HUES64 (cell line): ENCODE results near the gene TACC3. TPM values are rescaled to one million over a fixed set of nuclear protein-coding genes. Genes with fewer than 3 reads are reported as not detected.
A peak's percentile ranks its signal among the peaks of the same experiment; 100 is the strongest.

Source experiments
- H3K27ac ChIP-seq: 2 replicates; pipeline ENCODE4 v1.7.0; 2013; ENCODE audit warnings: low read depth, low read length, inconsistent platforms
- H3K27me3 ChIP-seq: 2 replicates; pipeline ENCODE4 v1.6.1; 2013; ENCODE audit warnings: mild to moderate bottlenecking, low read length; ENCODE audit not compliant: insufficient read depth
- H3K36me3 ChIP-seq: 2 replicates; pipeline ENCODE4 v1.6.1; 2013; ENCODE audit warnings: mild to moderate bottlenecking, low read length; ENCODE audit not compliant: insufficient read depth
- H3K4me1 ChIP-seq: 2 replicates; pipeline ENCODE4 v1.6.1; 2013; ENCODE audit warnings: mild to moderate bottlenecking, low read length, moderate library complexity; ENCODE audit not compliant: insufficient read depth
- H3K4me3 ChIP-seq: 2 replicates; pipeline ENCODE4 v1.5.1; 2013; ENCODE audit warnings: mild to moderate bottlenecking, low read length, moderate library complexity
- H3K9ac ChIP-seq: 2 replicates; pipeline ENCODE4 v1.6.1; 2013; ENCODE audit warnings: mild to moderate bottlenecking, low read depth, low read length
- H3K9me3 ChIP-seq: 2 replicates; pipeline ENCODE4 v1.6.1; 2013; ENCODE audit warnings: low read depth, low read length; ENCODE audit not compliant: insufficient read depth
- WGBS: fragments of 150-250, 120-280 bp; methylation state at CpG from one replicate; pipeline ENCODE4 v1.1.7; 2013; ENCODE audit warnings: missing lambda C conversion rate; 5-methylcytosine and 5-hydroxymethylcytosine counted together
- polyA plus RNA-seq, 2 experiments: library from polyadenylated mRNA; stranded (reverse); fragments of 50-300 nt; gene quantifications; one replicate each; pipeline ENCODE4 v1.2.3, GENCODE V29; 2013

TACC3 gene
- polyA plus RNA-seq (2013, experiment 1 of 2) = 127 TPM
- 124 TPM for polyA plus RNA-seq (2013, experiment 2 of 2)

- H3K36me3 ChIP-seq = peaks cover 49% of the 10 kb centered on the region
These were observed at the start of gene TACC3, which contains the start of gene TMEM129 for GRCh38 chr4:1721003-1721665. TACC3 (plus strand) TSS chr4:1721521; CDS start chr4:1723422, 1,901 bp downstream. TMEM129 (minus strand) TSS chr4:1721323; CDS start chr4:1720837, 486 bp downstream.

DNA sequence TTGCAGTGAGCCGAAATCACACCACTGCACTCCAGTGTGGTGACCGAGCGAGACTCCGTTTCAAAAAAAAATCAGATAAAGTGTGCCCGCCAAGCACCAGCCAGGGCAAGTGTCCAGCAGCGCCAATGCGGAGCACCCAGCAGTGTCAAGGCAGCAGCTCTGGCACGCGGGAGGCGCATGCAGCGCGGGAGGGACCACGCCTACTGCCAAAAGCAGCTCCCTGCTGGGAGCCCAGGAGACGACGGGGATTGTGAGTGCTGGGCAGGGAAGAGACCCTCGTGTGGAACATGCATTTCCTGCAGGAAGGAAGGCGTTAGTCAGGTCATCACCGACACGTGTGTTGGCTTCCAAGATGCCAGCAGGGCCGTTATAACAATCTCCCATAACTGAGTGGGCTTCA, 47.6 kb upstream of the TACC3 start:
- H3K4me3 ChIP-seq = no peak overlapping the region
- 88% methylated on average over 20 of the region's 20 CpGs for WGBS
- H3K36me3 ChIP-seq = no peaks in the 10 kb centered on the region
- H3K27ac ChIP-seq = no peak overlapping the region
- H3K4me1 ChIP-seq = no peaks in the 10 kb centered on the region
- H3K9ac ChIP-seq = no peak overlapping the region
- H3K9me3 ChIP-seq = no peaks in the 10 kb centered on the region
- H3K27me3 ChIP-seq = no peaks in the 10 kb centered on the region

More at GRCh38 chr4:1721003-1721665, at the start of gene TACC3, which contains the start of gene TMEM129:
- H3K27me3 ChIP-seq = no peaks in the 10 kb centered on the region
- H3K27ac ChIP-seq = peak within 1 kb of the TSS; percentile 77
- peak within 1 kb of the TSS; percentile 87 for H3K4me3 ChIP-seq
- H3K9ac ChIP-seq = peak within 1 kb of the TSS; percentile 93
- no peaks in the 10 kb centered on the region for H3K9me3 ChIP-seq
- WGBS = under 1% methylated on average over 74 of the region's 83 CpGs
- H3K4me1 ChIP-seq = no peaks in the 10 kb centered on the region

DNA sequence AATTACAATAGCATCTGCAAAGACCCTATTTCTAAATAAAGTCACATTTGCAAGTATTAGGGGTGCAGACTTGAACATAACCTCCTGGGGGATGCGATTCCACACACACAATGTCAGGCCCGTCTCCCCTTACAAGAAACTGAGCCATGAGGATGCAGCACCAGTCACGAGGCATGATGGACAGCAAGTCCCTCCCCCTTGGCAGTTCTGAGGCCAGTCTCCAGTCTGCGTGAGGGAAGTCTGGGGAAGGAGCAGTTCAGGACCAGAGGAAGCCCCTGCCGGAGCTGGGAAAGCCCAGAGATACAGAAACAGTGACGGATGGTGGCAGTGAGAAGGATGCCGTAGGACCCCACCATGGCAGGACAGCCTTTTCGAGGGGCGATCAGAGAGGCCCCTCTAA, 46.6 kb upstream of the TACC3 start:
- Histone ChIP-seq H3K36me3 (no peaks in the 10 kb centered on the region), H3K27ac (no peak overlapping the region), H3K27me3 (no peaks in the 10 kb centered on the region), H3K9ac (no peak overlapping the region), H3K4me1 (no peaks in the 10 kb centered on the region), H3K9me3 (no peaks in the 10 kb centered on the region), H3K4me3 (no peak overlapping the region)
- 75% methylated on average over 9 of the region's 9 CpGs for WGBS

DNA sequence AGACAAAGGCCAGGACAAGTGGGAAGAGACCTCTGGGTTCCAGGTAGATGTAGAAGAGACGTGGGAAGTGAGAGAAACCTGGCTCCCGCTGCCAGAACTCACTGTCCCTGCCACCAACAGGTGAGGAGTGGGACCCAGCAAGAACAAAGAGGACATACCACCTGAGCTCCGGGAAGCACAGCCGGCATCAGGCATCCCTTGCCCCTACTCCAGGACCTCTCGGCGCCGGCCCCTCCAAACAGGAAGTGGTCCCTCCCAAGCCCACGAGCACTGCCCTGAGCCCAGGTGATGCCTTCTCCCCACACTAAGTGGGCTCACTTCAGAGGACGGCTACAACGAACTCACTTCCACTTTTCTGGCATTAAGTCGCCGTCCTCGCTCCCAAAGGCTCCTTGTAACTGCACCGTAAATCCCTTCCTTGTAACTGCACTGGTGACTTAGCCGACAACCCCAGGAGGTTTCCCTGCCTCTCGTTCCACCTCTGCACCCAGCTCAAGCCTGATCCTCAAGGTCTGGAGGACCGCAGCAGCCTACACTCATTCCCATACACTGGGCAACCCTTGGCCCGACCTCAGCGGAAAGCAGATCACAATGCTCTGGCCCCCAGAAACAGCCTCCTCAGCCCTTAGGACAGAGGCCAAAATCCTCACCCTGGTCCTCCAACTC, 46.1 kb upstream of the TACC3 start:
- H3K27me3 ChIP-seq = no peaks in the 10 kb centered on the region
- H3K4me1 ChIP-seq = no peaks in the 10 kb centered on the region
- no peaks in the 10 kb centered on the region for H3K36me3 ChIP-seq
- H3K9me3 ChIP-seq = no peaks in the 10 kb centered on the region
- 92% methylated on average over 19 of the region's 19 CpGs for WGBS
- H3K27ac ChIP-seq = no peak overlapping the region
- H3K4me3 ChIP-seq = no peak overlapping the region
- H3K9ac ChIP-seq = no peak overlapping the region

DNA sequence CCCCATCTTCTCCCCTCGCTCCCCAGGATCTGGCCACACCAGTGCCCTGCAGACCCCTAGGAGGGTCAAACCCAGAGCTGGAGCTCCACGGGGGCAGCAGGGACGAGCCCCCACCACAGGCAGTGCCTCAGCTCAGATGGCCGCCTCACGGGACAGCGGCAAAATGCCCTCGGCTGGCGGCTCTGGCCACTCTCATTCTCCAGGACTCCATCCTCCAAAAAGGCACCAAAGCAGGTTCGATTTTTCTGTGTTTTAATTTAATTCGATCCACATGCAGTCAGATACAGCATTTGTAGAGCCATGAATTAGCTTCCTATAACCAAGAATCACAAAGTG, 45.6 kb upstream of the TACC3 start:
- Histone ChIP-seq H3K27me3 (no peaks in the 10 kb centered on the region), H3K27ac (no peak overlapping the region), H3K9me3 (no peaks in the 10 kb centered on the region), H3K4me1 (no peaks in the 10 kb centered on the region), H3K36me3 (no peaks in the 10 kb centered on the region), H3K4me3 (no peak overlapping the region), H3K9ac (no peak overlapping the region)
- 83% methylated on average over 10 of the region's 10 CpGs for WGBS

DNA sequence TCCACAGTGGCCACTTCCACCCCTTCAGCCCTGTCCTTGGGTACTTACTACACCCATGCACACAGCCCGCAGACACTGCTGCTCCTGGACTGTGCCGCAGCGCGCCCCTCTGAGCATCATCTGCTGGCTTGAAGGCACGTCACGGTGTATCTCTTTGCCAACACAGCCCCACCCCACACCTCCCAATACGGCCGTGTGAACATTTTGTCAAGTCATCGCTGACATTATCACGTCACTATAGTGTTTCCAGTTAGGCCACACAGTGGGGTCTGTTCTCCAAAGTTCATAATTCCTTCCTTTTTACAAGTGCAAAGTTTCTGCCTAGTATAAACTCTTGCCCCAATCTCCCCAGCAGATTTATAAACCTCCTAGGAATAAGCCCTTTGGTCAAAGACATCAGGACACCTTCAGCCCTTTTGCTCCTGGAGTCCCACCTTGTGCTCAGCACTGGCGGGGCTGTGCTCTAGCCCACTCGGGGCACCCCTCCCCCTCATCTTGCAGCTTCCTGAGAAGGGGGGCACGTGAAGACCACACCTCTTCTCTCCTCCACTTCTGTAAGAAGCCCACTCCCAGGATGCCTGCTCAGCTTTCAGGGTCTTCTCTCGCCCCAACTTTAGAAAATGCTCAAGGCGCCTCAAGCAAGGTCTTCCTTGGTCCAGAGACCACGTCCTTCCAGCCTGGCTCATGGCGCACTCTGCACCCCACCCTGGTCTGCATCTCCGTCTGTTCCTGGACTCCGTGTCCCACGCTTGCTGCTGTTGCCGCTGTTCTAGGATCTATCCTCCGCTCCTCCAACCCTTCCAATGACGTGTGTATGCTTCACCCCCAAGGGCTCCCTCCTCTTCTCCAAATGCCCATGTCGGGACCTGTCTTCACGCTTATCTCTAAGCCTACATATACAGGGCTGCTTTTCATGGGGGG, 44.5 kb upstream of the TACC3 start:
- Histone ChIP-seq H3K9me3 (no peaks in the 10 kb centered on the region), H3K27me3 (no peaks in the 10 kb centered on the region), H3K4me3 (no peak overlapping the region), H3K36me3 (no peaks in the 10 kb centered on the region), H3K9ac (no peak overlapping the region), H3K4me1 (no peaks in the 10 kb centered on the region), H3K27ac (no peak overlapping the region)
- 85% methylated on average over 24 of the region's 25 CpGs for WGBS

DNA sequence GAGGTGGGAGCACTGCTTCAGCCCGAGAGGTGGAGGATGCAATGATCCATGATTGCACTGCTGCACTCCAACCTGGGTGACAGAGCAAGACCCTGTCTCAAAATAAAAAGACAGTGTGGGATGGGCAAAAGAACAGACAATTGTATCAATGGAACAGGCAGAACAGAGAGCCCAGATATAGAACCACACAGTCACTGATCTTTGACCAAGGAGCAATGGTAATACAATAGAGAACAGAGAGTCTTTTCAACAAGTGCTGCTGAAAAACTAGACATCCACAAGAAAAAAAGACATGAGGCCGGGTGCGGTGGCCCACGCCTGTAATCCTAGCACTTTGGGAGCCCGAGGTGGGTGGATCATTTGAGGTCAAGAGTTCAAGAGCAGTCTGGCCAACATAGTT, 43.1 kb upstream of the TACC3 start:
- Histone ChIP-seq H3K27ac (no peak overlapping the region), H3K27me3 (peaks cover 10% of the 10 kb centered on the region), H3K9me3 (no peaks in the 10 kb centered on the region), H3K9ac (no peak overlapping the region), H3K36me3 (no peaks in the 10 kb centered on the region), H3K4me3 (no peak overlapping the region), H3K4me1 (peaks cover 3% of the 10 kb centered on the region; the same call in 1 of the 2 replicates)
- 91% methylated on average over 5 of the region's 5 CpGs for WGBS

DNA sequence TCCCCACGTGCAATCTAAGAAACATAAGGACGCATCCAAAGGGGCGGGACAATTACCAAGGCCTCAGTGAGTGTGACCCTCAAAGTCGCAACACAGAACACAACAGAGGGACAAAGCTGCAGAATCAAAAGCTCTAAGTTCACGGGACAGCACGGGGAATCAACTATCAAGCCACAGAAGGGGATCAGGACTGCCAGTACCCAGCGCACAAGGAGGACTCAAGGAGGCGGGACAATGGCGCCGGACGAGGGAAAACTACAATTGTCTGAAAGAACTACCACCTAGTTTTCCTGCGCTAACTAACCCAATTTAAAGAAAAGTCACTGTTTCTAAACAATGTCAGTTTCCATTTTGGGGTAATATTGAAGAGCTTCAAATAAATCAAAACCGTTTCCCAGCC, 38.5 kb upstream of the TACC3 start:
- no peak overlapping the region for H3K9ac ChIP-seq
- 73% methylated on average over 13 of the region's 13 CpGs for WGBS
- H3K27ac ChIP-seq = no peak overlapping the region

DNA sequence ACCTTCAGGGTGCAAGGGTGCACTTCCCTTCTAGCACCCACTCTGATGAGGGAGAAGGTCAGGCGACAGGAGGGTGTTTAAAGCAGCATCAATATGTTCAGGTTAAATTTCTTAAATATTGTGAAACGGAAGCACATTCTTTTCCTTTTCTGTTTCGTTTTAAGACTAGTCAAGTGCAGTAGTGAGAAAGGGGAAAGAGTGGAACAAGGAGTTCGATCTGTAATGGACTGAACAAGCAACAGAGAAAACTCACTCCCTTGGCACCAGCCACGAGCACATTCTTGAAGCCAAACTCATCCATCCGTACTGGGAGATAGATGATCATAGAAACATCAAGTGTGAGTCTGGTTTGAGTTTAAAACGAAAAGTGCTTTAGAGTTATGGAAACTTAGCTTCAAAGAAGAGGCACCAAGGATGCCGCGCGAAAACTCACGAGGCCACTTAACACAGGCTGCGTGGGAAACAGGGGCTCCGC, 38.0 kb upstream of the TACC3 start:
- WGBS = 23% methylated on average over 12 of the region's 13 CpGs
- H3K27ac ChIP-seq = no peak overlapping the region
- H3K4me3 ChIP-seq = peak overlapping the region; percentile 54
- peaks cover 17% of the 10 kb centered on the region for H3K27me3 ChIP-seq
- no peaks in the 10 kb centered on the region for H3K36me3 ChIP-seq
- no peaks in the 10 kb centered on the region for H3K9me3 ChIP-seq
- H3K9ac ChIP-seq = no peak overlapping the region
- H3K4me1 ChIP-seq = peaks cover 5% of the 10 kb centered on the region; the same call in 1 of the 2 replicates

More for the DNA sequence above, 38.5 kb upstream of the TACC3 start:
- peaks cover 17% of the 10 kb centered on the region for H3K27me3 ChIP-seq
- no peaks in the 10 kb centered on the region for H3K36me3 ChIP-seq
- peak overlapping the region; percentile 54 for H3K4me3 ChIP-seq
- peaks cover 5% of the 10 kb centered on the region; the same call in 1 of the 2 replicates for H3K4me1 ChIP-seq
- H3K9me3 ChIP-seq = no peaks in the 10 kb centered on the region

GRCh38 chr4:1683736-1684505, 37.4 kb upstream of the TACC3 start, which contains the start of gene FAM53A:
FAM53A (minus strand) TSS chr4:1684313; CDS start chr4:1668741, 15,572 bp downstream.
- Histone ChIP-seq H3K27me3 (peaks cover 17% of the 10 kb centered on the region), H3K9me3 (no peaks in the 10 kb centered on the region), H3K4me1 (peaks cover 5% of the 10 kb centered on the region; the same call in 1 of the 2 replicates), H3K36me3 (no peaks in the 10 kb centered on the region), H3K27ac (no peak within 1 kb of the TSS), H3K4me3 (peak within 1 kb of the TSS; percentile 54), H3K9ac (peak within 1 kb of the TSS; percentile 67)
- WGBS = 1% methylated on average over 118 of the region's 118 CpGs
